Measurements from ENCODE around the gene YJEFN3.

Gene YJEFN3

GRCh38 chr19:19582471-19582870 is 53.8 kb downstream of the YJEFN3 start:
- no peak for DNase-seq (ENCODE audit: low read depth in 2 of 2)

- no peak for DNase-seq (ENCODE audit: low read depth in 2 of 2)
These were observed 55.6 kb downstream of the YJEFN3 start for GRCh38 chr19:19584356-19584755.
